ENCODE data around the gene PCBP1.
"Not testable (repeated sequence)": the region's sequence is repeated elsewhere in the genome, so short reads cannot be mapped to it uniquely, and the experiment has no call there.

The PCBP1 gene

GRCh38 chr2:70098032-70098431 is 10.8 kb downstream of the PCBP1 start:
- no peak overlapping the region for H2BK120ac ChIP-seq (ENCODE audit: low read depth, low read length)
- H2AK5ac ChIP-seq (ENCODE audit: low read length, severe bottlenecking), result no peak overlapping the region
- no peak overlapping the region for H2BK5ac ChIP-seq (ENCODE audit: low read depth, low read length, poor library complexity, severe bottlenecking)
- no peak overlapping the region for H4K91ac ChIP-seq (ENCODE audit: low read length)
- no peak overlapping the region for H4K8ac ChIP-seq (ENCODE audit: low read length)
- H3K14ac ChIP-seq (ENCODE audit: low read length in 2 of 2), result no peak overlapping the region
- 63% methylated on average over 1 of the region's 4 CpGs for WGBS
- peaks cover 2% of the 10 kb centered on the region for H3K79me1 ChIP-seq (replicated peaks; ENCODE audit: low read length, poor library complexity, severe bottlenecking)
- H3K27me3 ChIP-seq (ENCODE audit: control insufficient read depth in 1 of 2, insufficient read depth in 1 of 2, low read length in 2 of 2), result no peaks in the 10 kb centered on the region
- no peak overlapping the region for H2BK15ac ChIP-seq (ENCODE audit: low read depth, poor library complexity, severe bottlenecking)
- no peak overlapping the region for H3K4me3 ChIP-seq (ENCODE audit: insufficient read depth in 1 of 2, low read depth in 1 of 2, low read length in 2 of 2)
- no peak overlapping the region for H3K18ac ChIP-seq (ENCODE audit: low read depth in 1 of 2, low read length in 2 of 2)
- no peaks in the 10 kb centered on the region for H3K36me3 ChIP-seq (ENCODE audit: control insufficient read depth in 1 of 2, insufficient read depth in 2 of 2, low read depth in 1 of 2, low read length in 2 of 2)
- H3K9me3 ChIP-seq (ENCODE audit: control insufficient read depth, low read length), result no peaks in the 10 kb centered on the region
- H3K9ac ChIP-seq (ENCODE audit: low read length), result no peak overlapping the region
- peaks cover 4% of the 10 kb centered on the region for H3K4me1 ChIP-seq (ENCODE audit: control insufficient read depth, insufficient read depth, low read depth, low read length)
- H3K23ac ChIP-seq (ENCODE audit: low read length in 2 of 2), result no peak overlapping the region
- H2AFZ ChIP-seq (ENCODE audit: low read depth, low read length), result no peak overlapping the region
- H3K27ac ChIP-seq (ENCODE audit: low read length, poor library complexity, severe bottlenecking), result no peak overlapping the region
- H3K4ac ChIP-seq (ENCODE audit: low read depth in 1 of 2, low read length in 2 of 2), result no peak overlapping the region
- H3K4me2 ChIP-seq (ENCODE audit: low read length, poor library complexity, severe bottlenecking), result no peak overlapping the region
- DNase-seq, result no peak
- no peak overlapping the region for H2BK12ac ChIP-seq (ENCODE audit: low read length in 2 of 2)

DNA sequence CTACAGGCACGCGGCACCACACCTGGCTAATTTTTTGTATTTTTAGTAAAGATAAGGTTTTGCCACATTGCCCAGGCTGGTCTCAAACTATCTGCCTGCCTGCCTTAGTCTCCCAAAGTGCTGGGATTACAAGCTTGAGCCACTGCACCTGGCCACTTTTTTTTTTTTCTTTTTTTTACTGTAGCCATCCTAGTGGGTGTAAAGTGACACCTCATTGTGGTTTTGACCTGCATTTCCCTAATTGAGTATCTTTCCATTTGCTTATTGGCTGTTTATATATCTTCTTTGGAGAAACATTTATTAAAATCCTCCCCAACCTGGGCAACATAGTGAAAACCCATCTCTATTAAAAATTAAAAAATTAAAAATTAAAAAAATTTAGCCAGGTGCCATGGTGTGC is 12.0 kb downstream of the PCBP1 start:
- Histone ChIP-seq H4K8ac (ENCODE audit: low read length) (no peak overlapping the region), H2BK5ac (ENCODE audit: low read depth, low read length, poor library complexity, severe bottlenecking) (no peak overlapping the region), H3K4me1 (ENCODE audit: control insufficient read depth, insufficient read depth, low read depth, low read length) (peaks cover 8% of the 10 kb centered on the region), H3K14ac (ENCODE audit: low read length in 2 of 2) (no peak overlapping the region), H3K36me3 (ENCODE audit: control insufficient read depth in 1 of 2, insufficient read depth in 2 of 2, low read depth in 1 of 2, low read length in 2 of 2) (no peaks in the 10 kb centered on the region), H3K18ac (ENCODE audit: low read depth in 1 of 2, low read length in 2 of 2) (no peak overlapping the region), H3K4me2 (ENCODE audit: low read length, poor library complexity, severe bottlenecking) (no peak overlapping the region), H3K4me3 (ENCODE audit: insufficient read depth in 1 of 2, low read depth in 1 of 2, low read length in 2 of 2) (no peak overlapping the region), H3K79me1 (replicated peaks; ENCODE audit: low read length, poor library complexity, severe bottlenecking) (peaks cover 2% of the 10 kb centered on the region), H3K4ac (ENCODE audit: low read depth in 1 of 2, low read length in 2 of 2) (no peak overlapping the region), H2BK120ac (ENCODE audit: low read depth, low read length) (no peak overlapping the region), H4K91ac (ENCODE audit: low read length) (no peak overlapping the region), H2AK5ac (ENCODE audit: low read length, severe bottlenecking) (no peak overlapping the region), H3K27me3 (ENCODE audit: control insufficient read depth in 1 of 2, insufficient read depth in 1 of 2, low read length in 2 of 2) (no peaks in the 10 kb centered on the region), H3K23ac (ENCODE audit: low read length in 2 of 2) (no peak overlapping the region), H2BK12ac (ENCODE audit: low read length in 2 of 2) (no peak overlapping the region), H3K27ac (ENCODE audit: low read length, poor library complexity, severe bottlenecking) (no peak overlapping the region), H3K9me3 (ENCODE audit: control insufficient read depth, low read length) (no peaks in the 10 kb centered on the region), H2BK15ac (ENCODE audit: low read depth, poor library complexity, severe bottlenecking) (no peak overlapping the region), H3K9ac (ENCODE audit: low read length) (no peak overlapping the region), H2AFZ (ENCODE audit: low read depth, low read length) (no peak overlapping the region)
- DNase-seq, result no peak
- no CpG with 5 or more reads among the region's 2 CpGs for WGBS

DNA sequence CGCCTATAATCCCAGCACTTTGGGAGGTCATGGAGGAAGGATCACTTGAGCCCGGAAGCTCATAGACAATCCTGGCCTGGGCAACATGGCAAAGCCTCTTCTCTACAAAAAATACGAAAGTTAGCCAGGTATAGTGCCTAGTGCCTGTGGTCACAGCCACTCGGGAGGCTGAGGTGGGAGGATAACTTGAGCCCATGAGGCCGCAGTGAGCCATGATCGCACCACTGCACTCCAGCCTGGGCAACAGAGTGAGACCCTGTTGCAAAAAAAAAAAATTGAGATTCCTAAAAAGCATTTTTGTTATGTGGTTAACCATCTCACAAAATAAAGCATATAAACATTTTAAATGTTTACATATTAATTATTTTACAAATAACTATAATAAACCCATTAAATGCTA is 13.9 kb downstream of the PCBP1 start:
- no peak overlapping the region for H4K8ac ChIP-seq (ENCODE audit: low read length)
- no peak overlapping the region for H3K14ac ChIP-seq (ENCODE audit: low read length in 2 of 2)
- over 99% methylated on average over 5 of the region's 6 CpGs for WGBS

DNA sequence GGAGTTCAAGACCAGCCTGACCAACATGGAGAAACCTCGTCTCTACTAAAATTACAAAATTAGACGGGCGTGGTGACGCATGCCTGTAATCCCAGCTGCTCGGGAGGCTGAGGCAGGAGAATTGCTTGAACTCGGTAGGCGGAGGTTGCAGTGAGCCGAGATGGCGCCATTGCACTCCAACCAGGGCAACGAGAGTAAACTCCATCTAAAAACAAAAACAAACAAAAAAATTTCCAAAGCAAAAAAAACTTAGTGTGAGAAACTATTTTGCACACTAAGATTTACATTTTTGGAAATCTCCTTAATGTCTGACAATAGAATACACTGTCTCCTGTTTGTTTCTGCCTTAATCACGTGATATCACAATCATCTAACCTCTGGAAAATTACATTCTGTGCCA is 14.4 kb downstream of the PCBP1 start:
- not testable (repeated sequence) for H3K4me3 ChIP-seq (ENCODE audit: insufficient read depth in 1 of 2, low read depth in 1 of 2, low read length in 2 of 2); H3K27ac ChIP-seq (ENCODE audit: low read length, poor library complexity, severe bottlenecking); H3K9me3 ChIP-seq (ENCODE audit: control insufficient read depth, low read length); H3K4me1 ChIP-seq (ENCODE audit: control insufficient read depth, insufficient read depth, low read depth, low read length); H3K9ac ChIP-seq (ENCODE audit: low read length); H2BK12ac ChIP-seq (ENCODE audit: low read length in 2 of 2); H3K36me3 ChIP-seq (ENCODE audit: control insufficient read depth in 1 of 2, insufficient read depth in 2 of 2, low read depth in 1 of 2, low read length in 2 of 2); H2BK15ac ChIP-seq (ENCODE audit: low read depth, poor library complexity, severe bottlenecking); H3K18ac ChIP-seq (ENCODE audit: low read depth in 1 of 2, low read length in 2 of 2); H3K79me1 ChIP-seq (replicated peaks; ENCODE audit: low read length, poor library complexity, severe bottlenecking); DNase-seq; H2AFZ ChIP-seq (ENCODE audit: low read depth, low read length); H3K27me3 ChIP-seq (ENCODE audit: control insufficient read depth in 1 of 2, insufficient read depth in 1 of 2, low read length in 2 of 2); H3K4ac ChIP-seq (ENCODE audit: low read depth in 1 of 2, low read length in 2 of 2); H3K4me2 ChIP-seq (ENCODE audit: low read length, poor library complexity, severe bottlenecking); H2BK5ac ChIP-seq (ENCODE audit: low read depth, low read length, poor library complexity, severe bottlenecking); H4K8ac ChIP-seq (ENCODE audit: low read length); H4K91ac ChIP-seq (ENCODE audit: low read length); H2BK120ac ChIP-seq (ENCODE audit: low read depth, low read length); H2AK5ac ChIP-seq (ENCODE audit: low read length, severe bottlenecking); H3K14ac ChIP-seq (ENCODE audit: low read length in 2 of 2); H3K23ac ChIP-seq (ENCODE audit: low read length in 2 of 2)
- WGBS, result 95% methylated on average over 11 of the region's 11 CpGs

More for the DNA sequence above, 13.9 kb downstream of the PCBP1 start:
- no peak overlapping the region for H3K4ac ChIP-seq (ENCODE audit: low read depth in 1 of 2, low read length in 2 of 2)
- no peak overlapping the region for H3K4me2 ChIP-seq (ENCODE audit: low read length, poor library complexity, severe bottlenecking)
- no peak overlapping the region for H3K18ac ChIP-seq (ENCODE audit: low read depth in 1 of 2, low read length in 2 of 2)
- H2BK15ac ChIP-seq (ENCODE audit: low read depth, poor library complexity, severe bottlenecking), result no peak overlapping the region
- no peak overlapping the region for H3K9ac ChIP-seq (ENCODE audit: low read length)
- H2BK5ac ChIP-seq (ENCODE audit: low read depth, low read length, poor library complexity, severe bottlenecking), result no peak overlapping the region
- H2AFZ ChIP-seq (ENCODE audit: low read depth, low read length), result no peak overlapping the region
- H4K91ac ChIP-seq (ENCODE audit: low read length), result no peak overlapping the region
- H3K79me1 ChIP-seq (replicated peaks; ENCODE audit: low read length, poor library complexity, severe bottlenecking), result peaks cover 2% of the 10 kb centered on the region
- H2AK5ac ChIP-seq (ENCODE audit: low read length, severe bottlenecking), result no peak overlapping the region
- H2BK12ac ChIP-seq (ENCODE audit: low read length in 2 of 2), result no peak overlapping the region
- no peaks in the 10 kb centered on the region for H3K36me3 ChIP-seq (ENCODE audit: control insufficient read depth in 1 of 2, insufficient read depth in 2 of 2, low read depth in 1 of 2, low read length in 2 of 2)
- H3K9me3 ChIP-seq (ENCODE audit: control insufficient read depth, low read length), result no peaks in the 10 kb centered on the region
- H2BK120ac ChIP-seq (ENCODE audit: low read depth, low read length), result no peak overlapping the region
- peaks cover 8% of the 10 kb centered on the region for H3K4me1 ChIP-seq (ENCODE audit: control insufficient read depth, insufficient read depth, low read depth, low read length)
- DNase-seq, result no peak
- no peak overlapping the region for H3K27ac ChIP-seq (ENCODE audit: low read length, poor library complexity, severe bottlenecking)
- no peaks in the 10 kb centered on the region for H3K27me3 ChIP-seq (ENCODE audit: control insufficient read depth in 1 of 2, insufficient read depth in 1 of 2, low read length in 2 of 2)
- no peak overlapping the region for H3K4me3 ChIP-seq (ENCODE audit: insufficient read depth in 1 of 2, low read depth in 1 of 2, low read length in 2 of 2)
- H3K23ac ChIP-seq (ENCODE audit: low read length in 2 of 2), result no peak overlapping the region

Data from mesenchymal stem cell (in vitro differentiated cells and primary cell).